ENCODE measurements around the gene GNAL.

The GNAL gene

DNA sequence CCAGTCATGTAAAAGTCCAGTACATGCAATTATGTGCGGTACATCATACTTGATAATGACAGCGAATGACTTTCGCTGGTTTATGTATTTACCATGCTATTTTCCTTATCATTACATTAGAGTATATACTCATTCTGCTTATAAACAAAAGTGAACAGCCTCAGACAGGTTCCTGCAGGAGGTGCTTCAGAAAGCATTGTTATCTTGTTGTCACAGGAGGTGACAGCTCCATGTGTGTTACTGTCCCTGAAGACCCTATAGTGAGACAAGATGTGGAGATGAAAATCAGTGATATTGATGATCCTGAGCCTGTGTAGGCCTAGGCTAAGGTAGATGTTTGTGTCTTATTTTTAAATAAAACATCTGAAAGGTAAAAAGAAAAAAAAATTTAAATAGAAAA is 234.4 kb downstream of the GNAL start:
- DNase-seq, result no peak

DNA sequence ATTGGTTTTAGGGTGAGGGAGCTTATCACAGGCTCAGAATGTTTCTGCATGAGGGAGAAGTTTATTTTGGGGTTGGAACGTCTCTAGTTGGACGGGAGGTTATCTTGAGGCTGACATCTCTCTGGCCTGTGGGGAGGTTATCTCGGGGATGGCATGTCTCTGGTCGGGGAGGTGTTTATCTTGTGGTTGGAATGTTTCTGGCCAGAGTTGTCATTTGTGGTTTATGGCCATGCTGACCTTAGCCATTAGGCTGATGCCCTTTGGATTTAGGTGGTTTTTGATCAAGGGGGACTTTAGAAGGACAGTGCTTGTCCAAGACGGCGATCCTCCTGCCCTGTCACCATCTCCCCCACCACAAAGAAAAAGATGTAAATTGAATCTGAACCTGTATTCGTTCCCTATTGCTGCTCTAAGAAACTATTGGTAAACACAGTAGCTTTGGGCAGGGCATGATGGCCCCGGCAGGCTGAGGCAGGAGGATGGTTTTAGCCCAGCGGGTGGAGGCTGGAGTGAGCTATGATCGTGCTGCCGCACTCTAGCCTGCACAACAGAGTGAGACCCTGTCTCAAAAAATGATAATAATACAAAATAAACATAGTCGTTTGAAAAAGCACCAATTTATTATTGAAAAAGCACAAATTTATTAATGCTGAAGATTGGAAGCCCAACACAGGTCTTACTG is 236.9 kb downstream of the GNAL start:
- DNase-seq, result no peak

DNA sequence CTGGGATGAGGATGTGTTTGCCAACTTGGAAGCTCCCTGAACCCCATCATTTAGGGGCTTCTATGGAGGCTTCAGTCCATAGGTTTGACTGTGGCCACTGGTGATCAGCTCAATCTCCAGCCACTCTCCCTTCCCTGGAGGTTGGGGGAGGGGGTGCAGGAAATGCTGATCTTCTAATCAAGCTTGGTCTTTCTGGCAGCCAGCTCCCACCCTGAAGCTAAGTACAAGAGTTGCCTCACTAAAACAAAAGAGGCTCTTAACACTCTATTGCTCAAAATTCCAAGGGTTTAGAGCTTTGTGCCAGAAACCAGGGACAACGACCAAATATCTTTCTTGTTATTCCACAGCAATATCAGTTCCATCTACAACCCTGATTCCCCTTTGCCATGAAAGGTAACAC is 238.4 kb downstream of the GNAL start:
- DNase-seq, result no peak

DNA sequence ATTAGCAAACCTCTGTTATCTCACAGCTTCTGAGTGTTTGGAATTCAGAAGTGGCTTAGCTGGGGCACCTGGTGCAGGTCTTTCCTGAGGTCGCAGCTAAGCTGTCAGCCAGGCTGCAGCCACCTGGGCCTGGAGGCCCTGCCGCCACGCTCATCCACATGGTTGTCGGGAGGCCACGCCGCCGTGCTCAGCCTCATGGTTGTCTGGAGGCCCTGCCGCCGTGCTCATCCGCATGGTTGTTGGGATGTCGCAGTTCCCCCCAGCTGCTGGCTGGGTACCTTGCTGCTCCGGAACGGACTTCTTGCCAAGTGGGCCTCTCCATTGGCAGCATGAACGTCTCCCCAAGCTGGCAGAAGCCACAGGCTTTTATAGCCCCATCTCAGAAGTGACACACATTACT is 243.3 kb downstream of the GNAL start:
- no peak for DNase-seq
